HG02973 (cell line): ENCODE measurements around the gene EPC2.
"Not testable (repeated sequence)": the region's sequence is repeated elsewhere in the genome, so short reads cannot be mapped to it uniquely, and the experiment has no call there.

Experiments
- ATAC-seq: cut with Tn5 transposase; IDR thresholded peaks from one replicate; pipeline ENCODE4 v1.9.1; 2021; ENCODE audit warnings: moderate library complexity; ENCODE audit not compliant: unreplicated experiment

Gene EPC2

DNA sequence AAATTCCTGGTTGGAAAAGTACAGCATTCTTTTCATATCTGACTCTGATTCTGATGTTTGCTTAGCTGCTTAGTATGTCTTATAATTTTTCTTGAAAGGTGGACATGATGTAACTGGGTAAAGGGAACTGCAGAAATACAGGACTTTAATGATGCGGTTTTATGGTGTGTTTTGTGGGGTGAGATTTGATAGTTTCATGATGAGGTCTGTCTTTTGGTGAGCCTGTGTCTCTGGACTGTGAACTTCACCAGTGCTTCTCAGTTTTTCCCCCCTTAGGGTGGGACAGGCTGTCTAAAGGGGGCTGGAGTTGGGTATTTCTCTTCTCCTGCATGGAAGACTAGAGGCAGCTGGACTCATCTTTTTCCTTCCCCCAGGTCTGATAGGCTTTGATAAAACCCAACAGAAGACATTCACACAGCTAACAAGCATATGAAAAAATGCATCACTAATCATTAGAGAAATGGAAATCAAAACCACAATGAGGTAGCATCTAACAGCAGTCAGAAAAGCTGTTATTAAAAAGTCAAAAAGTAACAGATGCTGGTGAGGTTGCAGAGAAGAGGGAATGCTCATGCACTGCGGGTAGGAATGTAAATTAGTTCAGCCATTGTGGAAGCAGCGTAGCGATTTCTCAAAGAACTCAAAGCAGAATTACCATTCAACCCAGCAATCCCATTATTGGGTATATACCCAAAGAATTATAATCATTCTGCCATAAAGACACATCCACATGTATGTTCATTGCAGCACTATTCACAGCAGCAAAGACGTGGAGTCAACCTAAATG, 77.6 kb downstream of the EPC2 start:
- ATAC-seq: no peak

DNA sequence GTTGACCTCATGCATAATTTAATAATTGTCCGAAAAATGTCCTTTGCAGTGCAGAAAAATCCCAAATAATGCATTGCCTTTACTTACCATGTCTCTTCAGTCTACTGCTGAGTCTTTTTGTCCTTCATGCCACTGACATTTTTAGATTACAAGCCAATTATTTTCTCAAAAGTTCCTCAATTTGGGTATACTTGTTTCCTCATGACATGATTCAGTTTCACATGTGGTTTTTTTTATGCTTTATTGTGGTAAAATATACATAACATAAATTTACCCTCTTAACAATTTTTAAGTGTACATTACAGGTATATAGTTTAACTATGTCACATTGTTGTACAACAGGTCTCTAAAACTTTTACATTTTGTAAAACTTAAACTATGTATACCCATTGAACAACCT, 81.0 kb downstream of the EPC2 start:
- ATAC-seq: peak; percentile 12

DNA sequence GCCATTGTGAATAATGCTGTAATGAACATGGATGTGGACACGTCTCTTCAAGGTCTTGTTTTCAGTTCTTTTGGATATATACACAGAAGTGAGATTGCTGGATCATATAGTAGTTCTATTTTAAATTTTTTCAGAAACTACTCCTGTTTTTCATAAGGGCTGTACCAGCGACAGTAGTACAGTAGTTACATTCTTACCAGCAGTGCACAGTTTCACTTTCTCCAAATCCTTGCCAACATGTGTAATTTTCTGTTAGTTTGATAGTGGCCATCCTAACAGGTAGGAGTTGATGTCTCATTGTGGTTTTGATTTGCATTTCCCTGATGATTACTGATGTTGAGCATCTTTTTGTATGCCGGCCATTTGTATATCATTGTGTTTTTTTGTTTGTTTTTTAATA, 81.7 kb downstream of the EPC2 start:
- ATAC-seq: peak; percentile 75

DNA sequence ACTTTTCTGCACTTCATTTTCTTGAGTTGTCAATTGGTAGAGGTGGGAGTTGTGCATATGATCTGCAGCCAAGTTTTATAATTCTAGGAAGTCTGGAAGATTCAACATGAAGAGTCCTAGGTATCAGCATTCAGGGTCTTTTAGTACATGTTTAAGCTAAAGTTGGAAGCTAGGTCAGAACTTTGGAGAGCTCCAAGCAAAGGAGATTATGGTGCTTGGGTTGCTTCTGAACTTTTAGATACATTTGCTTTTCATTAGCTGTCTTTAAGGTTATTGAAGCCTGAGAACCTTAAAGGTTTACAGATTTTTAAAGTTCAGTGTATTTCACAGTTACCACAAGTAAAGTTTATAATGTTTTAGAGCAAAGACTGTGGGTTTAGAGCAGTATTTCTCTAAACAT, 85.5 kb downstream of the EPC2 start:
- ATAC-seq: no peak

DNA sequence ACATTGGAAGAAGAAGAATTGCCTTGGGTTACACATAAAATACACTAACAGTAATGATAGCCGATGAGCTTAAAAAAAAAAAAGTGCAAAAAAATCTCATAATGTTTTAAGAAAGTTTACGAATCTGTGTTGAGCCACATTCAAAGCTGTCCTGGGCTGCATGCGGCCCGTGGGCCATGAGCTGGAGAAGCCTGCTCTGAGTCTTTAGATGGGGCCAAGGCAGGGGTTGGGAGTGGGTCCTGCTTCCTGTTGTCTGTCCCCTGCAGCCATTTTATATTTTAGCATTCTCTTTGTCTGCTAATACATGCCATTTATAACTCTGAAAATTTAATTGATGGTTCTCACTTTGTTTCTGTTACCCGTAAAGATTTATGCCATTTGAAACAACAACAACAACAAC, 93.2 kb downstream of the EPC2 start:
- no peak for ATAC-seq

DNA sequence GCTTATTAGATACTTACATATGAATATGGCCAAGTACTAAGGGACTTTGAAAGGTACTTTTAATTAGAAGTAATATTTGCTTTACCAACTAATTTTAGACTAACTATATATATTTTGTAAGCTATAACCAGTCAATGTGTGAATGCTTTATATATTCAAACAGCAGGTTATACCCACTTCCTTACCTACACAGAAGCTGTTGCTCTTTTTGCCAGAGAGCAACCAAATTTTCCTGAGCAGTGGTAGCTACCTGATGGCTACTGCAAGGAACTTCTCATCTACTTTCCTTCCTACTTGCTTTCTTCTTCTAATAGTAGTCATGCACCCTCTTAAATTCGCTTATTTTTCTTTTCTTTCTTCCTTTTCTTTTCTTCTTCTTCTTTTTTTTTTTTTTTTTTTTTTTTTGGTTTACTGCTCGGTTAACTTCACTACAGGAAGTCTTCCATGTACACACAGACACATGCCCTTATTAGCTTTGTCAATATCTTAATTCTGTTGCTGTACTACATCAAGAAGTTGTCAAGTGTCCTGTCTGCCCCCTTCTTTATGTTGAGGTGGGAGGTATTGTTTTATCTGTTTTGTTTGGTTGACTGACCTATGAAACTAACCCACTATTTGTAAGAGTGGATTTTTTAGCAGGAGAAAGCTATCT, 95.0 kb downstream of the EPC2 start:
- ATAC-seq: no peak

DNA sequence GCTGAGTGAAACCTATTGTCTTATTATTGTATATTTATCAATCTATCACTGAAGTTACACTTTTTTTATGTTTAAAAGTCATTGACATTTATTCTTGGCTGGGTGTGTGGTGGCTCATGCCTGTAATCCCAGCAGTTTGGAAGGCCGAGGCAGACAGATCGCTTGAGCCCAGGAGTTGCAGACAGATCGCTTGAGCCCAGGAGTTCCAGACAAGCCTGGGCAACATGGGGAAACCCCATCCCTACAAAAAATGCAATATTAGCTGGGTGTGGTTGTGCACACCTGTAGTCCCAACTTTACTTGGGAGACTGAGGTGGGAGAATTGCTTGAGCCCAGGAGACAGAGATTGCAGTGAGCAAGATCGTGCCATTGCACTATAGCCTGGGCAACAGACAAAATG, 97.8 kb downstream of the EPC2 start:
- no peak for ATAC-seq

DNA sequence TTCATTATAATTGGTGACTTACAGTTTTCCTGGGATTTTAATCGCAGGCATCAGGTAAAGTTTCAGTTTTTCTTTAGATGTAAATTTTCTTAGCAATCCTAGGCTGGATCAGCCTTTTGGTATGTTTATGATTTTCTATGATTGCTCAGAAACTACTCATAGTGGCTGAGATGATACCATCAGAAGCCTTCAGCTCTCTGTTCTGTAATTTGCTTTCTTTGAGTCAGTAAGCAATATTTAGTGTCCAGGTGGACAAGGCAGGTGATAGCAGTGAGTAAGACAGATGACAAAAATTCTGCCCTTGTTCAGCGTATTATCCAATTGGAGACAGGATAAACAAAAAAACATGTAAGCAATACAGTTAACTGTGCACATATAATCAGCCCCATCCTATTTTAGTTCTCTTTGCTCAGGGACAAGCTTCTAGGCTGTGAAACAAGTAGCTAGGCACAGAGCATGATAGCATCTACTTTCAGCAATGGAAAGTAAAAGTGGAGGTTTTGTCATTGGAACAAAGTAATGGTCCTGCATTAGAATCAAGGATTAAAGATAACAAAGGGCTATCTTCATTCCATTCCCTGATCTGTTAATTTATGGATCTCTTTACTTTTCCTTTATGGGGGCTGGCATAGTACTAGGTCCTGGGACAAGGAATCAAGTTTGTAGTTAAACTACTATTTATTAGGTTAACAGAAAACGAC, 100.8 kb downstream of the EPC2 start:
- no peak for ATAC-seq

DNA sequence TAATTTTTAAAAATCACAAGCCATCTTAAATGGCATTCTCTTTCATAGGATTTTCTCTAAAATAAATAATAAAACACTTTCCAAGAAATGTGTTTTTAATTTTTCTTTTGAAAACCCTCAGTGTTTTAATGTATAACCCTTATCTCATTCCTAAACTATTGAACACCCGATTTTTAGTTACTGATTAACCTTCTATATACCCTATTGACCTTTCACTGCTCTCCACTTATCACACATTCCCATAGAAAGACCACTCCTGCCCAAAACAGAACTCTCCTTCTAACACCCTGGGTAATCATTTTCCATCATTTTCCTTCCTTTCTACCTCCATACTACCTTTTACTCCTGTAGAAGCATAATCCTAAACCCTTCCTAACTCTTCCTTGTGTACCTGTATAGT, 102.4 kb downstream of the EPC2 start:
- no peak for ATAC-seq

DNA sequence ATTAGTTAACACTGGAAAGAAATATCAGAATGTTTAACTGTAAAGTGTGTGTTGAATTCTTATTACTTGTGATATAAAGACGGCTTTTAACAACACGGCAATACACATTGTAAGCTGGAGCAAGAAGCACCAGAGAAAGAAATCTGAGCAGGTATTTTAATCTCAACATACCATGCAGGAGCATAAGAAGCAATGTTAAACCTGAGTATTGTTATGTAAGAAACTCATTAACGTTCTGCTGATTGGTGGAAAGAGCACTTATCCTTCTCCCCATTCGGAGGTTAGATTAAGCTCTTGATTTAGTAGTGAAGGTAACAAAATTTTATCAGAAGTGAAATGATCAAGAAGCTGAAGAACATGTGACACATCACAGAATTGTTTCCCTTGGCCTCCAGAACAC, 107.4 kb downstream of the EPC2 start:
- ATAC-seq: no peak

DNA sequence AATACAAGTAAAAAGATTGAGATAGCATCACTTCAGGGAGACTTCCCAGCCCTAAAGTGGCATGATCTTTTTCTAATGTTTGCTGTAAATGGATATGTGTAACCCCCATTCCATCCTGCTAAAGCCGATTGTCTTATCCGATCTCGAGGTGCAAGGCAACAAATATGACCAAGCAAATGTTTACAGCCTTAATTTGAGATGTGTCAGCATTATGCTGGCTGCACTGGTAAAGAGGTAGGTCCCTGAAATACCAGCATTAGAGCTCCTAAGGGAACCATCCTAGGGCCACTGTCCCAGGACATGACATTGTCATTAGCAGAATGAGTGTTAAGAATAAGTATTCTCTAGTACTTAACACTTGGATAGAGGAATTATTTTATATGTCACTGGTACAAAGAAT, 108.4 kb downstream of the EPC2 start:
- no peak for ATAC-seq

DNA sequence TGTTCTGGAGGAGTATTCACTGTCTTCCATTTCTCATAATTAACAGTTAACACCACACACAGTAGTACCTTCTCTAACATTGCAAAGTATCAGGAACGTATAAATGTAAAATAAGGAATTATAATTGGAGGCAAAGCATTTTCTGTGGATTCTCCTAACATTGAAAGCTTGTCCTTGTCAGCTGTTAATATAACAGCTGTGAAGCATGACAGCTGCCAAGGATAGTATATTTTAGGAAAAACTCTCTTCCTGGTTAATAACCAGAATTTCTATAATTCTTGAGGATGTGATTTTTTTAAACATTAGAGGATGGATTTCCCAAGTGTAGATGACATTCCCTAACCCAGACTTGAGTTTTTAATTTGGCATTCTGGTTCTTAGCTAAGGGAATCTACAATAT, 110.3 kb downstream of the EPC2 start:
- ATAC-seq: no peak

DNA sequence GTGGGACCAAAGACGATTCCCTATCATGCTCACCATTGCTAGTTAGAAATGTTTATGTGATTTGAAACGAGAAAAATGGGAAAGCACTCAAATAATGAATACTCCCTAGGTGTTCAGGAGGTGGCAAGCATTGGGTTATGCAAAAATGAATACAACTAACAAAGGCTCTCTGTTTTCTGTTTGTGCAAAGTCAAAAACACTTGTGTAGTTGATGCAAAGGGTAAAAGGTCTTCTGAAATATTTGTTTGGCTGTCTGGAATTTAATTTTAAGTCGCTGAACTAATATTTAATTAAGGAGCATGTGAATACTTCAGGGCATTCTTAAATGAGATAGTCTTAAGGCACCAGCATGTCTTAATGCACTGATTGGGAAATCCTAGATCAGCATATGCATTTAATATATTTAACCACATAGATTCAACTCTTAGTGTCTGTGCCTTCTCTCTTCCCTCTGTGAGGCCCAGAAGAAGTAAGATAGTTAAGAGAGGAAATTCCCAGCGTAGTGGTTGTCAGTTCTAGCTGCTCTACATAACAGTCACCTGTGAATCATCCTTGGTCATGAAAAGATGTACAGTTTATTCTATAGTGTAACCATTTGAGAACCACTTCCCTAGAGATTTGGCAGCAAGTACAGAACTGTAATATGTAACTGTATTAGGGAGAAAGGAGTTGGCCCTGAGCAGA, 111.9 kb downstream of the EPC2 start:
- no peak for ATAC-seq

DNA sequence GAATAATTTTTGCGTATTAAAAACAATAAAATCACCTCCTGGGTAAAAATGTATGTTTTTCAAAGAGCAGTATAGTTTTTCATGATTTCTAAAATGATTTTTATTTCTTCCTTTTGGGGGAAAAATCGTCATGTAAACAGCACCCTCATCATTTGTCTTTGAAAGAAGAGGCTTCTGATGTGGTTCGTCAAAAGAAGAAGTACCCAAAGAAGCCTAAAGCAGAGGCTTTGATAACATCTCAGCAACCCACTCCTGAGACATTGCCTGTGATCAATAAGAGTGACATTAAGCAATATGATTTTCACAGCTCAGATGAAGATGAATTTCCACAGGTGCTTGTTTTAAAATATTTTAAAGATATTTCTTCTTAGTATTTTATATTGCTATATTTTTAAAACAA, 120.3 kb downstream of the EPC2 start:
- no peak for ATAC-seq

DNA sequence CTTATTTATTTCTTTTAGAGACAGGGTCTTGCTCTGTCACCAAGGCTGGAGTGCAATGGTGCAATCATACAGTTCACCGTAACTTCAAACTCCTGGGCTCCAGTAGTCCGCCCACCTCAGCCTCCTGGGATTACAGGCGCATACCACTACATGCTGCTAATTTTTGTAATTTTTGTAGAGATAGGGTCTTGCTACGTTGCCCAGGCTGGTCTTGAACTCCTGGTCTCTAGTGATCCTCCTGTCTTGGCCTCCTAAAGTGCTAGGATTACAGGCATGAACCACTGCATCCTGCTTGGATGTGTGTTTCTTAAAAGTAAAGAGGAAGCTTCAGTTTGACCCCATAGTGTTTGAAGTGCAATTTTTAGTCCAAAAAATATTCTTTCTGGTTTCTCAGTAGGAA, 125.5 kb downstream of the EPC2 start:
- ATAC-seq: no peak

DNA sequence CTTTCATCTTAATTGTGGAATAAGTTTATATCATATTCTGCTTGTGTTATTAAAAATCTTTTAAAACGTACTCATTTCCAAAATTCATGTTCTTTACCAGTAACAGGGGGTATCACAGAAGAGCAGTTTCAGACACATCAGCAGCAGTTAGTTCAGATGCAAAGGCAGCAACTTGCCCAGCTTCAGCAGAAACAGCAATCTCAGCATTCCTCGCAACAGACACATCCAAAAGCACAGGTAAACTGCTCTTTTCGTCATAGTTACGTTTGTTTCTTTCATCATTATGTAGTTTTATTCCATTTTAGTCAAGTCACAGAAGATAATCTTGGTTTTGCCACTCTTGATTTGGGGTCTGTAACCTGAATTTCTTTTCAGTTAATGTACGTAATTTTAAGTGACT, 137.0 kb downstream of the EPC2 start:
- ATAC-seq: no peak

DNA sequence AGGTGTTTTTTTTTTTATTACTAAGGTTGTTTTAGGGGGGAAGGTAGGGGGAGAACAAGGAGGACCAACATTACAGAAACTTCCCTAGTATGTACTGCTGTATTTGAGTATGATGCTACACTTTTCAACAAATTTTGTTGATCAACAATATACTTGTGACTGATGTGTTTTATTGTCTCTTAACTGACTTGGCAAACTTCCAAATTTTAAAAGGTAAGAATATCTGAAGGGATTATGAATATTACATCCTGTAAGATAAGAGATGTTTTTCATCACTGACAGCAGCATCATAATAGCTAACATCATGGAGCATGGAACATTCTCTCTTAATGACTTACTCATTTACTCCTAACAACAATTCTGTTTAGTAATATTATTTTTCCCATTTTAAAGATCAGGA, 144.5 kb downstream of the EPC2 start:
- ATAC-seq: no peak

DNA sequence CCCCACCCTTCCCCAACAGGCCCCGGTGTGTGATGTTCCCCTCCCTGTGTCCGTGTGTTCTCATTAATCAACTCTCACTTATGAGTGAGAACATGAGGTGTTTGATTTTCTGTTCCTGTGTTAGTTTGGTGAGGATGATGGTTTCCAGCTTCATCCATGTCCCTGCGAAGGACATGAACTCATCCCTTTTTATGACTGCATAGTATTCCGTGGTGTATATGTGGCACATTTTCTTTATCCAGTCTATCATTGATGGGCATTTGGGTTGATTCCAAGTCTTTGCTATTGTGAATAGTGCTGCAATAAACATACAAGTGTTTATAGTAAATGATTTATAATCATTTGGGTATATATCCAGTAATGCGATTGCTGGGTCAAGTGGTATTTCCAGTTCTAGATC, 145.6 kb downstream of the EPC2 start:
- not testable (repeated sequence) for ATAC-seq

DNA sequence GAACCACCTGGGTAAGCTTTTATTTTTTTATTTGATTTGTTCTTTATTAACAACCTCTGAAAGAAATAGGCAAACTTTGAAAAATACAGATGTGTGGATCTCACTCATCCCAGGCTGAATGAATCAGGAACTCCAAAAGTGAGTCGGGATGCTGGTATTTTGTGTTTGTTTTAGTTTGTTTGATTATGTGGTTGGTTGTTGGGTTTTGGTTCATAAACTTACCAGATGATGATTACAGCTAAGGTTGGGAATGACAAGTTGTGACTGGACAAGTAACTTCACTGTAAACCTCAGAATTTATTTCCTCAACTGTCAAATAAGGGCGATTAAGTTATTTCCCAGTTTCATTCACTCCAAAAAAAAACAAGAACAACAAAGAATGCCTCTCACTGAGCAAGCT, 150.0 kb downstream of the EPC2 start:
- no peak for ATAC-seq

DNA sequence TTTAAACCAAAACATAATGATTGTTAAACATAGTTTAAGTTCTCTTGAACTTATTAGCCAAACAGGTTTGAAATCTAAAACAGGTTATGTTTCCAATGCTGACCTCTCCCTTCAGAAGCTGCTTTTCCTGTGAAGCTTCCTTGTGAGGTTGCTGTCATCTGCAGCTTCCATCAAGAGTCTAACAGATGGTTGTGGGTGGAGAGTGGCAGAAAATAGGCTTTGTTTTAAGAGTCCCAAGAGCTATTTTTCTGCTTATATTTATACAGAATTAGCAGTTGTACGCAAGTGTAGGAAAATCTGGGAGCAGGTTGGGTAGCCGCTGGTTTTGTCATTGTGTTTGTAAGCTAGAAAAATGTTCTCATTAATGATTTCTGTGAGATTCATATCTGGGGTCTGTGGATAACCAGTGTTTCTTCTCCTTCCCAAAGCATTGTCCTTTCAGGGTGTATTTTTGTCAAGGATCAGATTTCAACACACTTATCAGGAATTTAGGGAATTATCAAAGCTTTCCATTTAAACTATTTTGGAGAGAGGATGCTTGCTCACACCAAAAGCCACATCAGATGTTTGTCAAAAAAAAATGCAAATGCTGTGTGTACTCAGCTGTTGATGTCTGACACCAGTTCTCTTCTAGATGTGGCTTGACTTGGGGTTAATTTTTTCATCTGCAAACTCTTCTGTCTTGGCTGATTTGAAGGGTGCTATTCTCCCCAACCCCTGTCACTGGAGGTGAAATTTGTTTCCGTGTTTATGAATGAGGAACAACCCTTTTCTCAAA, 152.4 kb downstream of the EPC2 start:
- ATAC-seq: no peak
